Ishikawa (cell line): ENCODE results near the gene FOS.

Experiments used
- CREB1 ChIP-seq: IDR thresholded peaks from 2 replicates; pipeline ENCODE4 v1.6.1; 2012; ENCODE audit warnings: low read depth
- EP300 ChIP-seq: IDR thresholded peaks from 2 replicates; pipeline ENCODE4 v1.6.1; 2012; ENCODE audit warnings: borderline replicate concordance
- FOXM1 ChIP-seq: IDR thresholded peaks from 2 replicates; pipeline ENCODE4 v1.6.1; 2012; ENCODE audit warnings: low read depth, borderline replicate concordance
- MAX ChIP-seq: IDR thresholded peaks from 2 replicates; pipeline ENCODE4 v1.6.1; 2012
- RAD21 ChIP-seq: IDR thresholded peaks from 2 replicates; pipeline ENCODE4 v1.6.1; 2012; ENCODE audit warnings: low read depth
- REST ChIP-seq: IDR thresholded peaks from 2 replicates; pipeline ENCODE4 v1.6.1; 2012; ENCODE audit warnings: low read depth, mild to moderate bottlenecking
- TAF1 ChIP-seq: IDR thresholded peaks from 2 replicates; pipeline ENCODE4 v1.6.1; 2012; ENCODE audit warnings: low read depth, mild to moderate bottlenecking
- TCF12 ChIP-seq: IDR thresholded peaks from 2 replicates; pipeline ENCODE4 v1.6.1; 2012; ENCODE audit warnings: low read depth
- USF1 ChIP-seq: IDR thresholded peaks from 2 replicates; pipeline ENCODE4 v1.6.1; 2012
- YY1 ChIP-seq: IDR thresholded peaks from 2 replicates; pipeline ENCODE4 v1.6.1; 2012; ENCODE audit warnings: low read depth

GRCh38 chr14:75299059-75299458, 20.4 kb downstream of the FOS start:
- TF ChIP-seq USF1, result no peak
- TF ChIP-seq RAD21, result no peak
- TF ChIP-seq TAF1, result no peak
- TF ChIP-seq REST, result no peak
- no peak for TF ChIP-seq EP300
- TF ChIP-seq CREB1, result no peak
- no peak for TF ChIP-seq TCF12
- TF ChIP-seq FOXM1, result no peak
- no peak for TF ChIP-seq MAX
- no peak for TF ChIP-seq YY1
